ENCODE measurements around the gene EMC1. TPM values are rescaled to one million over a fixed set of nuclear protein-coding genes. Genes with fewer than 3 reads are reported as not detected.

The EMC1 gene
- total RNA-seq, 2 donors from 2014 or later = 39.3 to 63.0 TPM

DNA sequence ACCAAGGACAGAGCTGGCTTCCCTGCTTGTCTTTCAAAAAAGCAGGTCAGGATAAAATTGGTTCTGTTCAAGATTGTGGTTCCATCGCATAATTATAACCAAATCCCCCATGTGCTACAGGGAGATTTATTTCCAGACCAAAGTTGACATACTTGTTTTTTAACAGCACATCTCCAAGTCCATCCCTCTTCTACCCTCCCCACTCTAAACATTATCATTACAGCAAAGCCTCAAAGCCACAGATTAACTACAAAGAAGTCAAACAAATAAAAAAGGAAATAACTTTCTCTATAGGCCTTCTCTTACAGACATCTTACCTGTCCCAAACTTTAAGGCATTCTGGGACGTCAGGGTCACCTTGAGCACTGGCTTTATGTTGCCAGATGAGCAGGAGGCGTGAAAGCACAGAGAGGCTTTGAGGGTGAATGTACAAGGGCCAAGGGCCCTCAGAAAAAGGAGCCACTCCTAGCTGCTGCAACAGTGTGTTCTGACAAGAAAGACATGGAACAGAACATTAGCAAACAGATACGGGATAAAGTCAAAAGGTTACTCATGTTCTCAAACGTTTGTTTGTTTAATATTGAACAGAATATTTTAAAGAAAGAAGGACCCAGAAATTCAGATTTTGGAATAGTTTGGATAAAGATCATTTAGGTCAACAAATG lies 72.5 kb downstream of the EMC1 start:
- Histone ChIP-seq H3K27ac (no peak overlapping the region), H3K9me3 (no peaks in the 10 kb centered on the region), H3K27me3 (replicated peaks; ENCODE audit: insufficient read depth) (no peaks in the 10 kb centered on the region), H3K4me1 (ENCODE audit: control insufficient read depth in 1 of 2, low read depth in 2 of 2) (no peaks in the 10 kb centered on the region), H3K4me3 (no peak overlapping the region), H3K36me3 (peaks cover 79% of the 10 kb centered on the region)
- DNase-seq (ENCODE audit: low spot score) (no peak), ATAC-seq (ENCODE audit: insufficient number of reproducible peaks, low FRiP score, low read depth) (no peak)
- TF ChIP-seq, protein P1, sequence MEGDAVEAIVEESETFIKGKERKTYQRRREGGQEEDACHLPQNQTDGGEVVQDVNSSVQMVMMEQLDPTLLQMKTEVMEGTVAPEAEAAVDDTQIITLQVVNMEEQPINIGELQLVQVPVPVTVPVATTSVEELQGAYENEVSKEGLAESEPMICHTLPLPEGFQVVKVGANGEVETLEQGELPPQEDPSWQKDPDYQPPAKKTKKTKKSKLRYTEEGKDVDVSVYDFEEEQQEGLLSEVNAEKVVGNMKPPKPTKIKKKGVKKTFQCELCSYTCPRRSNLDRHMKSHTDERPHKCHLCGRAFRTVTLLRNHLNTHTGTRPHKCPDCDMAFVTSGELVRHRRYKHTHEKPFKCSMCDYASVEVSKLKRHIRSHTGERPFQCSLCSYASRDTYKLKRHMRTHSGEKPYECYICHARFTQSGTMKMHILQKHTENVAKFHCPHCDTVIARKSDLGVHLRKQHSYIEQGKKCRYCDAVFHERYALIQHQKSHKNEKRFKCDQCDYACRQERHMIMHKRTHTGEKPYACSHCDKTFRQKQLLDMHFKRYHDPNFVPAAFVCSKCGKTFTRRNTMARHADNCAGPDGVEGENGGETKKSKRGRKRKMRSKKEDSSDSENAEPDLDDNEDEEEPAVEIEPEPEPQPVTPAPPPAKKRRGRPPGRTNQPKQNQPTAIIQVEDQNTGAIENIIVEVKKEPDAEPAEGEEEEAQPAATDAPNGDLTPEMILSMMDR (IDR thresholded peaks at IDR 0.05) = no peak

DNA sequence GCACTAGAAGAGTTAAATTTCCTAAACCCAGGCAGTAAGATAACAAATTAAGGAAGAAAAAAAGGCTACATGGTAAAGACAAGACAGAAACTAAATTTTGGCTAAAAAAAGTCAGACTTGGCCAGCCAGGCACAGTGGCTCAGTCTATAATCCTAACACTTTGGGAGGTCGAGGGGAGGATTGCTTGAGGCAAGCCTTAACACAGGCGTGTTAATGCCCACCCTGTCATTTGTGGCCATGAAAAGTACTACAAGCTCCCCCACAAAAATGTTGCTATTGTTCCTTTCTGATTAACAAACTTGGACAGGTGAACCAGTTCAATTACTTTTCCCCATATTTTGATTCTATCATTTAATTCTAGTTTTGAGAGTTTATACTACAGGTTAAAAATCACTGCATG lies 73.5 kb downstream of the EMC1 start:
- no peaks in the 10 kb centered on the region for H3K4me1 ChIP-seq (ENCODE audit: control insufficient read depth in 1 of 2, low read depth in 2 of 2)
- H3K27me3 ChIP-seq (replicated peaks; ENCODE audit: insufficient read depth) = no peaks in the 10 kb centered on the region
- TF ChIP-seq, protein P1 (IDR thresholded peaks at IDR 0.05) = no peak
- no peaks in the 10 kb centered on the region for H3K9me3 ChIP-seq
- ATAC-seq (ENCODE audit: insufficient number of reproducible peaks, low FRiP score, low read depth) (no peak), DNase-seq (ENCODE audit: low spot score) (no peak)
- no peak overlapping the region for H3K4me3 ChIP-seq
- peaks cover 81% of the 10 kb centered on the region for H3K36me3 ChIP-seq
- H3K27ac ChIP-seq = no peak overlapping the region

DNA sequence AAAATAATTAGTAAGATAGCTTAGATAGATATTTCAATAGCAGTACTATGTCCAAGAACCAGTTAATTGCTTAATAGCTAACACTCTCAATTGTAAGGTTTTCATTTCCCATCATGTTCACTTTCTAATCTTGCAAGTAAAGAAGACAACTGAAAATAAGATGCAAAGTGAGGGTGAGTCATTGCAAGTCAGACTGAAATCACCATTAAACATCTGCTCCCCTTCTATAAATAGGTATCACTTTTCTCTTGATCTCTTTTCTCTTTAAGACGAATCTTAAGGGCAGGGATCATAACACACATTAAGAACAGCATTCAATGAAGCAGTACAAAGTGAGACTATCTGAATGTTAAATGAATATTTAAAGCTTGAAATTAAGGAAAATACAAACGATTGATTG lies 81.7 kb downstream of the EMC1 start:
- H3K36me3 ChIP-seq = peaks cover 91% of the 10 kb centered on the region
- H3K27ac ChIP-seq = no peak overlapping the region
- ATAC-seq (ENCODE audit: insufficient number of reproducible peaks, low FRiP score, low read depth) (no peak), DNase-seq (ENCODE audit: low spot score) (no peak)
- H3K4me3 ChIP-seq = no peak overlapping the region
- H3K27me3 ChIP-seq (replicated peaks; ENCODE audit: insufficient read depth) = no peaks in the 10 kb centered on the region
- no peaks in the 10 kb centered on the region for H3K9me3 ChIP-seq
- no peaks in the 10 kb centered on the region for H3K4me1 ChIP-seq (ENCODE audit: control insufficient read depth in 1 of 2, low read depth in 2 of 2)
- TF ChIP-seq, protein P1 (IDR thresholded peaks at IDR 0.05) = no peak

DNA sequence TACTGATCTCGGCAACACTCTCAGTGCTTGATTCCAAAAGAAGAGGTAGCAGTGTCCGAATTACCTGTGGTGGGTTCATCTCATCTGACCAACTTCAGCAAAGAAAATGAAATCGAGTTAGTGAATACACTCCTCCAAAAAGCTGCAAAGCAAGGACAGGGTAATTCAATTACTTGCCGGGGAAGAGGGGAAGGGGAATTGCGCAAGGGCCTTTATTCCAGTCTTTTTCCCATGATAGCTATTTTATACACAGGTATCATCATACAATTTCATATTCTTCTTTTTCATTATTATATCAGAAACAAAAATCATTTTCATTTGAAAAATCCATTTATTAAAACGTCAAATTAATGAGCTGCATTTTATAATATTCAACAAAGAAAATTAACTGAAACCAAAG lies 84.2 kb downstream of the EMC1 start:
- Histone ChIP-seq H3K9me3 (no peaks in the 10 kb centered on the region), H3K4me3 (no peak overlapping the region), H3K27ac (no peak overlapping the region), H3K4me1 (ENCODE audit: control insufficient read depth in 1 of 2, low read depth in 2 of 2) (peaks cover 5 to 17% of the 10 kb centered on the region in 2 donors), H3K27me3 (replicated peaks; ENCODE audit: insufficient read depth) (no peaks in the 10 kb centered on the region), H3K36me3 (peaks cover 92% of the 10 kb centered on the region)
- no peak for ATAC-seq (ENCODE audit: insufficient number of reproducible peaks, low FRiP score, low read depth)
- TF ChIP-seq, protein P1 (IDR thresholded peaks at IDR 0.05) = no peak
- no peak for DNase-seq (ENCODE audit: low spot score)

DNA sequence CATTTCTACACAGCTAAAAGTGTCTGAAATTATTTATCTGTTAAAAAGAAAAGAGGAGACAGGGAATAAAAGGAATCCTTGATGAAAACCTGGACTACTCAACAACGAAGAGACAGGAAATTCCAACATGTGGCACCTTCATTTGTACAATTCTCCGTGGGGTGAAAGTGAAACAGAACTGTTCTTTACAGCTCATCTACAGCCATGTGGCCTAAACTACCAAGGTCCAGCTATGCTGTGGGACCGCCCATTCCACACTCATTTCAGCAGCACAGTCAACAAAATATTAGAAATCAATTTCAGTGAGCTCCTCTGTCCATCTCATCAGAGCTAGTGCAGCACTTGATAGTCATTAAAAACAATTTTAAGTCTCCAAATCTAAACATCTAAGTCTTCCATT lies 85.3 kb downstream of the EMC1 start:
- DNase-seq (ENCODE audit: low spot score) (no peak), ATAC-seq (ENCODE audit: insufficient number of reproducible peaks, low FRiP score, low read depth) (no peak)
- Histone ChIP-seq H3K27ac (no peak overlapping the region), H3K4me3 (no peak overlapping the region), H3K27me3 (replicated peaks; ENCODE audit: insufficient read depth) (no peaks in the 10 kb centered on the region), H3K9me3 (no peaks in the 10 kb centered on the region), H3K36me3 (peaks cover 92% of the 10 kb centered on the region), H3K4me1 (ENCODE audit: control insufficient read depth in 1 of 2, low read depth in 2 of 2) (peaks cover 5 to 17% of the 10 kb centered on the region in 2 donors)
- TF ChIP-seq, protein P1 (IDR thresholded peaks at IDR 0.05) = no peak

Other genes starting within 250 kb of the EMC1 start
- 100 to 1,000 TPM; 231 to 266 TPM for gene UBR4, start 41.3 kb downstream of the EMC1 start, total RNA-seq
- 10 to 100 TPM in 1 of 2 donors, 1 to 10 TPM in 1; 8.8 to 29.6 TPM for gene MRTO4, start 281 bp upstream of the EMC1 start, total RNA-seq
- 1 to 10 TPM; 2.5 to 3.9 TPM for gene AKR7A3, start 37.2 kb upstream of the EMC1 start, total RNA-seq
- 10 to 100 TPM; 67.1 to 71.5 TPM for gene AKR7A2, start 60.6 kb upstream of the EMC1 start, total RNA-seq
- gene SLC66A1, start 60.8 kb upstream of the EMC1 start, total RNA-seq = 10 to 100 TPM; 11.4 to 12.0 TPM
- gene CAPZB, start 234.0 kb upstream of the EMC1 start, total RNA-seq = 100 to 1,000 TPM; 119 to 174 TPM